ENCODE results near the gene SPPL3.

SPPL3 gene

DNA sequence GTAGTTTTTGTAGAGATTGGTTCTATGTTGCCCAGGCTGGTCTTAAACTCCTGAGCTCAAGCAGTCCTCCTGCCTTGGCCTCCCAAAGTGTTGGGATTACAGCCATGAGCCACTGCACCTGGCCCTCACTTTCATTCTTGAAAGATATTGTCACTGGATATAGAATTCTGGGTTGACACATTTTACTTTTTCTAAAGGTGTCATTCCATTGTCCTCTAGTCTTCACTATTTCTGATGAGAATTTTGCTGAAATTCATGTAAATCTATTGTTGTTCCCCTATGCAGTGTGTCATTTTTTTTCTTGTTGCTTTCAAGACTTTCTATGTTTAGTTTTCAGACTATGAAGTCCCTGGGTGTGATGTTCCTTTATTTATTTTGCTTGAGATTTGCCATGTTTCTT lies 149.4 kb downstream of the SPPL3 start:
- H3K9me2 ChIP-seq (replicated peaks; ENCODE audit: insufficient read depth, low read length) = no peaks in the 10 kb centered on the region
- H4K20me1 ChIP-seq (ENCODE audit: low read depth, low read length) = no peaks in the 10 kb centered on the region
- H3F3A ChIP-seq (ENCODE audit: insufficient read depth) = no peaks in the 10 kb centered on the region
- no peaks in the 10 kb centered on the region for H3K79me2 ChIP-seq (ENCODE audit: insufficient read depth, low read length)
- H3K27me3 ChIP-seq (ENCODE audit: low read length) = no peaks in the 10 kb centered on the region
- TF ChIP-seq, protein P1, sequence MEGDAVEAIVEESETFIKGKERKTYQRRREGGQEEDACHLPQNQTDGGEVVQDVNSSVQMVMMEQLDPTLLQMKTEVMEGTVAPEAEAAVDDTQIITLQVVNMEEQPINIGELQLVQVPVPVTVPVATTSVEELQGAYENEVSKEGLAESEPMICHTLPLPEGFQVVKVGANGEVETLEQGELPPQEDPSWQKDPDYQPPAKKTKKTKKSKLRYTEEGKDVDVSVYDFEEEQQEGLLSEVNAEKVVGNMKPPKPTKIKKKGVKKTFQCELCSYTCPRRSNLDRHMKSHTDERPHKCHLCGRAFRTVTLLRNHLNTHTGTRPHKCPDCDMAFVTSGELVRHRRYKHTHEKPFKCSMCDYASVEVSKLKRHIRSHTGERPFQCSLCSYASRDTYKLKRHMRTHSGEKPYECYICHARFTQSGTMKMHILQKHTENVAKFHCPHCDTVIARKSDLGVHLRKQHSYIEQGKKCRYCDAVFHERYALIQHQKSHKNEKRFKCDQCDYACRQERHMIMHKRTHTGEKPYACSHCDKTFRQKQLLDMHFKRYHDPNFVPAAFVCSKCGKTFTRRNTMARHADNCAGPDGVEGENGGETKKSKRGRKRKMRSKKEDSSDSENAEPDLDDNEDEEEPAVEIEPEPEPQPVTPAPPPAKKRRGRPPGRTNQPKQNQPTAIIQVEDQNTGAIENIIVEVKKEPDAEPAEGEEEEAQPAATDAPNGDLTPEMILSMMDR (IDR thresholded peaks at IDR 0.05; ENCODE audit: insufficient read depth, low read length, poor library complexity, severe bottlenecking) = no peak
- no peak for TF ChIP-seq EZH2phosphoT487 (conservative IDR thresholded peaks at IDR 0.05; ENCODE audit: low read length)
- no peaks in the 10 kb centered on the region for H3K36me3 ChIP-seq (ENCODE audit: low read length)
- no peak overlapping the region for H3K27ac ChIP-seq (ENCODE audit: low read depth, low read length)
- H3K9me3 ChIP-seq (ENCODE audit: insufficient read depth, low read length) = no peaks in the 10 kb centered on the region
- no peak overlapping the region for H3K4me3 ChIP-seq (ENCODE audit: insufficient read depth, low read length, poor library complexity, severe bottlenecking)
- no peak overlapping the region for H2AFZ ChIP-seq (ENCODE audit: low read depth, low read length, severe bottlenecking)
- H3K9ac ChIP-seq (ENCODE audit: low read length) = no peak overlapping the region
- no peak overlapping the region for H3K4me2 ChIP-seq (ENCODE audit: low read depth, low read length, poor library complexity, severe bottlenecking)

DNA sequence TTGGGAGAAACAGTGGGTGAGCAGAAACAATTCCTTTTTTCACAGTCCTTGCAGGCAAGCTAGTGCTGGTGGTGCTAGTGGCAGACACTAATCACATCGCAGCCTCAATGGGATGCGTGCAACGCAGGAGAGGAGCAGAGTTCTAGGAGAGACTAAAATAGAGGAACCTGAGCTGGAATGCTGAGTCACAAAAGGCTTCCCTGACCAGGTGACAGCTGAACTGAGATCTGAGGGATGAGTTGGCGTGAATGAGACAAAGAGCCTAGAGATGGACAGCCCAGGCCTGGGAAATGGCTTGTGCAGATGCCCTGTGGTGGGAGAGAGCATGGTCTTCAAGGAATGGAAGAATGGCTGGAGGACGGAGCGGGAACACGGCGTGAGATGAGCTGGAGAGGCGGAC lies 152.8 kb downstream of the SPPL3 start:
- Histone ChIP-seq H3F3A (ENCODE audit: insufficient read depth) (no peaks in the 10 kb centered on the region), H3K36me3 (ENCODE audit: low read length) (no peaks in the 10 kb centered on the region), H3K4me2 (ENCODE audit: low read depth, low read length, poor library complexity, severe bottlenecking) (no peak overlapping the region), H3K9me3 (ENCODE audit: insufficient read depth, low read length) (no peaks in the 10 kb centered on the region), H2AFZ (ENCODE audit: low read depth, low read length, severe bottlenecking) (no peak overlapping the region), H3K79me2 (ENCODE audit: insufficient read depth, low read length) (no peaks in the 10 kb centered on the region), H3K9ac (ENCODE audit: low read length) (no peak overlapping the region), H3K9me2 (replicated peaks; ENCODE audit: insufficient read depth, low read length) (no peaks in the 10 kb centered on the region), H3K27ac (ENCODE audit: low read depth, low read length) (no peak overlapping the region), H4K20me1 (ENCODE audit: low read depth, low read length) (no peaks in the 10 kb centered on the region), H3K4me3 (ENCODE audit: insufficient read depth, low read length, poor library complexity, severe bottlenecking) (no peak overlapping the region), H3K27me3 (ENCODE audit: low read length) (no peaks in the 10 kb centered on the region)
- no peak for TF ChIP-seq EZH2phosphoT487 (conservative IDR thresholded peaks at IDR 0.05; ENCODE audit: low read length)
- TF ChIP-seq, protein P1 (IDR thresholded peaks at IDR 0.05; ENCODE audit: insufficient read depth, low read length, poor library complexity, severe bottlenecking) = no peak

DNA sequence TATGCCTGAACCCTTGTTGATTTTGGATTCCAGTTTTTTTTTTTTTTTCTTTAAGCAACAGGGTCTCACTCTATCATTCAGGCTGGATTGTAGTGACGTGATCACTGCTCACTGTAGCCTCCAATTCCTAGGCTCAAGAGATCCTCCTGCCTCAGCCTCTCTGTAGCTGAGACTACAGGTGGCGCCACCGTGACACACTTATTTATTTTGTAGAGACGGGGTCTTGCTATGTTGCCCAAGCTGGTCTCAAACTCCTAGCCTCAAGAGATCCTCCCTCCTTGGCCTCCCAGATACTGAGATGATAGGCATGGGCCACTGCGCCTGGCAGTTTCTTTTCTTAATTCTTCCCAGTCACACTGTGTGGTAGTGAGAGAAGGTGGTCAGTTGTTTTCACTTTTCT lies 153.4 kb downstream of the SPPL3 start:
- H4K20me1 ChIP-seq (ENCODE audit: low read depth, low read length) = no peaks in the 10 kb centered on the region
- H3K9ac ChIP-seq (ENCODE audit: low read length) = no peak overlapping the region
- H3K36me3 ChIP-seq (ENCODE audit: low read length) = no peaks in the 10 kb centered on the region
- H3K9me2 ChIP-seq (replicated peaks; ENCODE audit: insufficient read depth, low read length) = no peaks in the 10 kb centered on the region
- H3K27me3 ChIP-seq (ENCODE audit: low read length) = no peaks in the 10 kb centered on the region
- no peak overlapping the region for H3K4me2 ChIP-seq (ENCODE audit: low read depth, low read length, poor library complexity, severe bottlenecking)
- no peak overlapping the region for H3K27ac ChIP-seq (ENCODE audit: low read depth, low read length)
- H2AFZ ChIP-seq (ENCODE audit: low read depth, low read length, severe bottlenecking) = no peak overlapping the region
- TF ChIP-seq EZH2phosphoT487 (conservative IDR thresholded peaks at IDR 0.05; ENCODE audit: low read length) = no peak
- TF ChIP-seq, protein P1 (IDR thresholded peaks at IDR 0.05; ENCODE audit: insufficient read depth, low read length, poor library complexity, severe bottlenecking) = no peak
- no peak overlapping the region for H3K4me3 ChIP-seq (ENCODE audit: insufficient read depth, low read length, poor library complexity, severe bottlenecking)
- no peaks in the 10 kb centered on the region for H3K9me3 ChIP-seq (ENCODE audit: insufficient read depth, low read length)
- H3F3A ChIP-seq (ENCODE audit: insufficient read depth) = no peaks in the 10 kb centered on the region
- no peaks in the 10 kb centered on the region for H3K79me2 ChIP-seq (ENCODE audit: insufficient read depth, low read length)
